Bladder microvascular endothelial cell (primary cell): ENCODE measurements around the gene WDR72. TPM values are rescaled to one million over a fixed set of nuclear protein-coding genes. Genes with fewer than 3 reads are reported as not detected.

Experiments
- total RNA-seq: library from RNA; depleted of rRNA; stranded (reverse); fragments of >200 nt; gene quantifications from 2 replicates; pipeline ENCODE4 v1.2.3, GENCODE V29; 2014

The WDR72 gene
- not detected in 2 replicates for total RNA-seq

GRCh38 chr15:53759411-53759931 lies at the start of gene WDR72:
WDR72 (minus strand) TSS chr15:53759663; CDS start chr15:53733149, 26,514 bp downstream.

Other genes with a start within 250 kb of the WDR72 start
- gene UNC13C, start 218.8 kb upstream of the WDR72 start, total RNA-seq, result not detected in 2 replicates